ENCODE data around the gene LYPD1. TPM values are rescaled to one million over a fixed set of nuclear protein-coding genes. Genes with fewer than 3 reads are reported as not detected.

The LYPD1 gene
- total RNA-seq, 1 experiment from 2014 or later: not detected

GRCh38 chr2:132605236-132606180 lies 64.5 kb downstream of the LYPD1 start:
- Histone ChIP-seq H3K9me3 (ENCODE audit: control insufficient read depth in 1 of 2, insufficient read depth in 1 of 2, low read depth in 1 of 2, low read length in 2 of 2) (no peaks in the 10 kb centered on the region), H3K9me2 (ENCODE audit: insufficient read depth) (no peaks in the 10 kb centered on the region), H3K27me3 (ENCODE audit: insufficient read depth, low read length) (no peaks in the 10 kb centered on the region), H3K79me2 (ENCODE audit: insufficient read depth, low read length) (no peaks in the 10 kb centered on the region), H4K20me1 (ENCODE audit: insufficient read depth) (no peaks in the 10 kb centered on the region), H3K4me2 (ENCODE audit: low read length) (no peak overlapping the region), H3K36me3 (ENCODE audit: control insufficient read depth in 1 of 2, insufficient read depth in 2 of 2, low read length in 2 of 2) (no peaks in the 10 kb centered on the region), H3K4me1 (ENCODE audit: control insufficient read depth in 1 of 2, insufficient read depth in 2 of 2, low read length in 2 of 2) (no peaks in the 10 kb centered on the region), H3K27ac (ENCODE audit: low read depth, low read length) (no peak overlapping the region), H3K4me3 (replicated peaks in 1 of 2; ENCODE audit: low read depth in 1 of 2, low read length in 2 of 2) (no peak overlapping the region), H2AFZ (ENCODE audit: low read depth, low read length, poor library complexity, severe bottlenecking) (no peak overlapping the region), H3K9ac (ENCODE audit: low read length) (no peak overlapping the region)
- RAD21 ChIA-PET (ENCODE audit: low non-redundant PET in 1 of 2, low total read pairs in 2 of 2, uncharacterized antibody in 2 of 2, unreplicated experiment in 2 of 2): no interaction called here
- POLR2A ChIA-PET: no interaction called here
- BruUV-seq (replicated peaks): no TSS peak
- intact Hi-C loops (cut with micrococcal nuclease): no loop called here
- TF ChIP-seq, protein P1, sequence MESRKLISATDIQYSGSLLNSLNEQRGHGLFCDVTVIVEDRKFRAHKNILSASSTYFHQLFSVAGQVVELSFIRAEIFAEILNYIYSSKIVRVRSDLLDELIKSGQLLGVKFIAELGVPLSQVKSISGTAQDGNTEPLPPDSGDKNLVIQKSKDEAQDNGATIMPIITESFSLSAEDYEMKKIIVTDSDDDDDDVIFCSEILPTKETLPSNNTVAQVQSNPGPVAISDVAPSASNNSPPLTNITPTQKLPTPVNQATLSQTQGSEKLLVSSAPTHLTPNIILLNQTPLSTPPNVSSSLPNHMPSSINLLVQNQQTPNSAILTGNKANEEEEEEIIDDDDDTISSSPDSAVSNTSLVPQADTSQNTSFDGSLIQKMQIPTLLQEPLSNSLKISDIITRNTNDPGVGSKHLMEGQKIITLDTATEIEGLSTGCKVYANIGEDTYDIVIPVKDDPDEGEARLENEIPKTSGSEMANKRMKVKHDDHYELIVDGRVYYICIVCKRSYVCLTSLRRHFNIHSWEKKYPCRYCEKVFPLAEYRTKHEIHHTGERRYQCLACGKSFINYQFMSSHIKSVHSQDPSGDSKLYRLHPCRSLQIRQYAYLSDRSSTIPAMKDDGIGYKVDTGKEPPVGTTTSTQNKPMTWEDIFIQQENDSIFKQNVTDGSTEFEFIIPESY (IDR thresholded peaks at IDR 0.05; ENCODE audit: extremely low read depth, insufficient replicate concordance, low read length): no peak
- TF ChIP-seq EGR1 (IDR thresholded peaks at IDR 0.05; ENCODE audit: low read depth) (no peak), ZNF274 (IDR thresholded peaks at IDR 0.05; ENCODE audit: low read depth, low read length) (no peak), CEBPB (IDR thresholded peaks at IDR 0.05; ENCODE audit: low read depth) (no peak), POLR2A (IDR thresholded peaks at IDR 0.05; ENCODE audit: borderline replicate concordance, extremely low read depth, insufficient read depth, insufficient read length) (no peak), SIN3A (IDR thresholded peaks at IDR 0.05; ENCODE audit: low read depth) (no peak), EZH2 (IDR thresholded peaks at IDR 0.05) (no peak), SP1 (IDR thresholded peaks at IDR 0.05; ENCODE audit: low read depth) (no peak)
- TF ChIP-seq, protein P2, sequence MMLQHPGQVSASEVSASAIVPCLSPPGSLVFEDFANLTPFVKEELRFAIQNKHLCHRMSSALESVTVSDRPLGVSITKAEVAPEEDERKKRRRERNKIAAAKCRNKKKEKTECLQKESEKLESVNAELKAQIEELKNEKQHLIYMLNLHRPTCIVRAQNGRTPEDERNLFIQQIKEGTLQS (IDR thresholded peaks at IDR 0.05): no peak
- CTCF ChIA-PET: no interaction called here
- ATAC-seq (no peak), DNase-seq (ENCODE audit: low read depth, low spot score) (no peak)
